K562 (cell line): ENCODE measurements around the gene TESK1. TPM values are rescaled to one million over a fixed set of nuclear protein-coding genes. Genes with fewer than 3 reads are reported as not detected.

Source experiments
- ATF7 ChIP-seq: fragments of 450-650 bp; IDR thresholded peaks from 2 replicates; pipeline ENCODE4 v1.7.1; 2014; ENCODE audit warnings: mild to moderate bottlenecking, moderate library complexity
- CBX5 ChIP-seq: IDR thresholded peaks from 2 replicates; pipeline ENCODE4 v1.6.1; 2014; ENCODE audit warnings: low read depth, borderline replicate concordance
- CREB1 ChIP-seq, 2 experiments: sonication (generic) in 1 of 2; formaldehyde crosslinking in 1 of 2; IDR thresholded peaks; 2 replicates each; pipeline versions ENCODE4 v1.6.1 to v1.8.0; 2012 to 2022; ENCODE audit warnings: inconsistent platforms in 1 of 2, mild to moderate bottlenecking in 1 of 2, missing genetic modification reagents in 1 of 2, moderate library complexity in 1 of 2
- EP300 ChIP-seq: IDR thresholded peaks from 2 replicates; pipeline ENCODE4 v1.6.1; 2012; ENCODE audit warnings: low read length, improper control_type of control experiment
- MAFF ChIP-seq: IDR thresholded peaks from 2 replicates; pipeline ENCODE4 v1.6.1; 2012; ENCODE audit warnings: low read length, improper control_type of control experiment
- MAFG ChIP-seq: fragments of 450-650 bp; conservative IDR thresholded peaks from 2 replicates; pipeline ENCODE4 v1.6.1; 2016; ENCODE audit warnings: missing genetic modification characterization, missing compliant biosample characterization
- PHF8 ChIP-seq: fragments of 200-600 bp; sonication (generic); IDR thresholded peaks from 2 replicates; pipeline ENCODE4 v1.6.1; 2012; ENCODE audit warnings: mixed run types, mild to moderate bottlenecking, inconsistent platforms, low read length, moderate library complexity, borderline replicate concordance
- SMARCA4 ChIP-seq: fragments of 450-650 bp; IDR thresholded peaks from 2 replicates; pipeline ENCODE4 v1.6.1; 2016
- TCFL5 ChIP-seq: fragments of 250-450 bp; sonication (Bioruptor Pico); conservative IDR thresholded peaks from 2 replicates; pipeline ENCODE4 v1.6.1; 2021; ENCODE audit warnings: mild to moderate bottlenecking, moderate library complexity, matching md5 sums
- WHSC1 ChIP-seq: IDR thresholded peaks from one replicate; pipeline ENCODE4 v1.6.1; 2012; ENCODE audit warnings: low read length, control low read depth, inconsistent platforms
- ZNF79 ChIP-seq: fragments of 250-450 bp; sonication (Bioruptor Pico); IDR thresholded peaks from 2 replicates; pipeline ENCODE4 v1.4.0; 2020; ENCODE audit warnings: low read depth, mild to moderate bottlenecking, moderate library complexity
- polyA plus RNA-seq, 8 experiments: library from polyadenylated mRNA; depleted of rRNA in 4 of 8; stranded (reverse) in 5 of 8; unstranded in 3 of 8; fragments of >200 nt; fragmentation: Nextera tagmentation in 2 of 8; fragmentation: Illumina TruSeq in 1 of 8; extraction: Ambion mirVana in 2 of 8; extraction: Trizol in 1 of 8; gene quantifications; 2 replicates each; pipeline versions ENCODE4 v1.2.1 to v1.2.3, GENCODE V29; 2011 to 2014; ENCODE audit warnings: inconsistent platforms in 1 of 8, missing spikeins in 1 of 8
- total RNA-seq, 7 experiments: library from RNA; depleted of rRNA in 6 of 7; stranded (reverse); fragments of >200 nt in 6 of 7; fragmentation: Illumina TruSeq in 2 of 7; extraction: Trizol in 2 of 7; gene quantifications; 2 replicates each; pipeline versions ENCODE4 v1.2.1 to v1.2.3, GENCODE V29; 2011 to 2021; ENCODE audit warnings: low replicate concordance in 1 of 7
- TF ChIP-seq, protein P1 (sequence below), 2 experiments: fragments of 450-650 bp; conservative IDR thresholded peaks; 2 replicates each; pipeline ENCODE4 v1.6.1; 2017; ENCODE audit warnings: mild to moderate bottlenecking in 2 of 2, moderate library complexity in 2 of 2
- TF ChIP-seq, protein P2 (sequence below), 2 experiments: fragments of 450-650 bp; IDR thresholded peaks; 2 replicates each; pipeline ENCODE4 v1.6.1; 2018; ENCODE audit warnings: mild to moderate bottlenecking in 2 of 2, low read depth in 1 of 2; ENCODE audit not compliant: partially characterized antibody in 2 of 2
- TF ChIP-seq, protein P3 (sequence below): IDR thresholded peaks from 2 replicates; pipeline ENCODE4 v1.6.1; 2011; ENCODE audit warnings: borderline replicate concordance, low read depth, mild to moderate bottlenecking, moderate library complexity, low read length; ENCODE audit not compliant: insufficient read depth, poor library complexity, severe bottlenecking
- TF ChIP-seq, protein P4 (sequence below): fragments of 250-450 bp; sonication (Bioruptor Pico); IDR thresholded peaks from 2 replicates; pipeline ENCODE4 v1.9.0; 2021; ENCODE audit warnings: mild to moderate bottlenecking
- TF ChIP-seq, protein P5 (sequence below): IDR thresholded peaks from 3 replicates; pipeline ENCODE4 v1.6.1; 2011; ENCODE audit warnings: borderline replicate concordance, mild to moderate bottlenecking; ENCODE audit not compliant: insufficient read length, insufficient read depth

TESK1 gene
- total and polyA plus RNA-seq, 9 of the 15 experiments (the other 6 are each of a cell fraction or from before 2014, with no cell fraction given): 0.07 to 10.4 (median 4.1) TPM

DNA sequence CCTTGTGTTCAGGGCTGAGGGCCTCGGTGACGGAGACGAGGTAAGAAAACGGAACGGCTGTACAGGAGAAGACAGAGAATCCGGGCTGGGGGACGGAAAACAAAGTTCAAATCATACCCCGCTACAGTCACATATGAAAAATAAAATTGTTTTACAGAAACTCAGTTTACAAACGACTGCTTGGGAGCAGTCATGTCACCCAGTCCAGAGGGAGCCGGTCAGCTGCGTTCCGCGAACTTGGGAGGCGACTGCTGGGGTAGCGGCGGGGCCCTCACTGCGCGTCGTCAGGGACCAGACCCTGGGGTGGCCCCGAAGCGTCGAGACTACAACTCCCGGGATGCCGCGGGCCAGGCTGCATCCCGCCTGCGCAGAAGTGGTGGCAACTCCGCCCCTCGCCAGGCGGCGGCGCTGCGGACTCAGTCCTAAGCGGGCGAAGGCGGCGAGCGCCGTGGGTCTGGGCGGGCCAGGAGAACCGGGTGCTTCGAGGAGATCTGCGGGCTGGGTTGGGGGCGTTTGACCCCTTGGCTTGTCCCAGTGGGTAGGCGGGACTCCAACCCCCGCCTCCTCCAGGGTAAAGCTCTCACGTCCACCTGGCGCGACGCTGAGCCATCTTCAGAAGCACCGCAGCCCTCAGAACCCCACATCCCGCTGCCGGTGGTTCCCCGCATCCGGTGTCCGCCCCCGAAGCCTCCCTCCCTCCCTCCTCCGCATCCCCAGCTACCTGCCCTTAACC is 41.6 kb downstream of the TESK1 start (continued):
- TF ChIP-seq, protein P1, sequence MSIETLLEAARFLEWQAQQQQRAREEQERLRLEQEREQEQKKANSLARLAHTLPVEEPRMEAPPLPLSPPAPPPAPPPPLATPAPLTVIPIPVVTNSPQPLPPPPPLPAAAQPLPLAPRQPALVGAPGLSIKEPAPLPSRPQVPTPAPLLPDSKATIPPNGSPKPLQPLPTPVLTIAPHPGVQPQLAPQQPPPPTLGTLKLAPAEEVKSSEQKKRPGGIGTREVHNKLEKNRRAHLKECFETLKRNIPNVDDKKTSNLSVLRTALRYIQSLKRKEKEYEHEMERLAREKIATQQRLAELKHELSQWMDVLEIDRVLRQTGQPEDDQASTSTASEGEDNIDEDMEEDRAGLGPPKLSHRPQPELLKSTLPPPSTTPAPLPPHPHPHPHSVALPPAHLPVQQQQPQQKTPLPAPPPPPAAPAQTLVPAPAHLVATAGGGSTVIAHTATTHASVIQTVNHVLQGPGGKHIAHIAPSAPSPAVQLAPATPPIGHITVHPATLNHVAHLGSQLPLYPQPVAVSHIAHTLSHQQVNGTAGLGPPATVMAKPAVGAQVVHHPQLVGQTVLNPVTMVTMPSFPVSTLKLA (conservative IDR thresholded peaks at IDR 0.05): peak; percentile 24 to 55; a peak in 1 of 4 replicates
- TF ChIP-seq, protein P2, sequence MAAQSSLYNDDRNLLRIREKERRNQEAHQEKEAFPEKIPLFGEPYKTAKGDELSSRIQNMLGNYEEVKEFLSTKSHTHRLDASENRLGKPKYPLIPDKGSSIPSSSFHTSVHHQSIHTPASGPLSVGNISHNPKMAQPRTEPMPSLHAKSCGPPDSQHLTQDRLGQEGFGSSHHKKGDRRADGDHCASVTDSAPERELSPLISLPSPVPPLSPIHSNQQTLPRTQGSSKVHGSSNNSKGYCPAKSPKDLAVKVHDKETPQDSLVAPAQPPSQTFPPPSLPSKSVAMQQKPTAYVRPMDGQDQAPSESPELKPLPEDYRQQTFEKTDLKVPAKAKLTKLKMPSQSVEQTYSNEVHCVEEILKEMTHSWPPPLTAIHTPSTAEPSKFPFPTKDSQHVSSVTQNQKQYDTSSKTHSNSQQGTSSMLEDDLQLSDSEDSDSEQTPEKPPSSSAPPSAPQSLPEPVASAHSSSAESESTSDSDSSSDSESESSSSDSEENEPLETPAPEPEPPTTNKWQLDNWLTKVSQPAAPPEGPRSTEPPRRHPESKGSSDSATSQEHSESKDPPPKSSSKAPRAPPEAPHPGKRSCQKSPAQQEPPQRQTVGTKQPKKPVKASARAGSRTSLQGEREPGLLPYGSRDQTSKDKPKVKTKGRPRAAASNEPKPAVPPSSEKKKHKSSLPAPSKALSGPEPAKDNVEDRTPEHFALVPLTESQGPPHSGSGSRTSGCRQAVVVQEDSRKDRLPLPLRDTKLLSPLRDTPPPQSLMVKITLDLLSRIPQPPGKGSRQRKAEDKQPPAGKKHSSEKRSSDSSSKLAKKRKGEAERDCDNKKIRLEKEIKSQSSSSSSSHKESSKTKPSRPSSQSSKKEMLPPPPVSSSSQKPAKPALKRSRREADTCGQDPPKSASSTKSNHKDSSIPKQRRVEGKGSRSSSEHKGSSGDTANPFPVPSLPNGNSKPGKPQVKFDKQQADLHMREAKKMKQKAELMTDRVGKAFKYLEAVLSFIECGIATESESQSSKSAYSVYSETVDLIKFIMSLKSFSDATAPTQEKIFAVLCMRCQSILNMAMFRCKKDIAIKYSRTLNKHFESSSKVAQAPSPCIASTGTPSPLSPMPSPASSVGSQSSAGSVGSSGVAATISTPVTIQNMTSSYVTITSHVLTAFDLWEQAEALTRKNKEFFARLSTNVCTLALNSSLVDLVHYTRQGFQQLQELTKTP (IDR thresholded peaks at IDR 0.05; ENCODE audit: low read depth in 1 of 2, partially characterized antibody in 2 of 2): peak in 1 of 2 experiments; percentile 41
- TF ChIP-seq CREB1 (IDR thresholded peaks at IDR 0.05) (no peak; the same call in 1 of the 2 replicates), CREB1 (CRISPR knock-in tag; IDR thresholded peaks at IDR 0.05) (peak; percentile 49; the same call in 1 of the 2 replicates), CBX5 (no peak), TCFL5 (CRISPR knock-in tag) (no peak), MAFF (no peak), ATF7 (peak; percentile 37; the same call in 1 of the 2 replicates), WHSC1 (no peak), EP300 (no peak), SMARCA4 (no peak), ZNF79 (CRISPR knock-in tag) (no peak), PHF8 (peak; percentile 62; the same call in 1 of the 2 replicates), MAFG (tag) (no peak)
- TF ChIP-seq, protein P3, sequence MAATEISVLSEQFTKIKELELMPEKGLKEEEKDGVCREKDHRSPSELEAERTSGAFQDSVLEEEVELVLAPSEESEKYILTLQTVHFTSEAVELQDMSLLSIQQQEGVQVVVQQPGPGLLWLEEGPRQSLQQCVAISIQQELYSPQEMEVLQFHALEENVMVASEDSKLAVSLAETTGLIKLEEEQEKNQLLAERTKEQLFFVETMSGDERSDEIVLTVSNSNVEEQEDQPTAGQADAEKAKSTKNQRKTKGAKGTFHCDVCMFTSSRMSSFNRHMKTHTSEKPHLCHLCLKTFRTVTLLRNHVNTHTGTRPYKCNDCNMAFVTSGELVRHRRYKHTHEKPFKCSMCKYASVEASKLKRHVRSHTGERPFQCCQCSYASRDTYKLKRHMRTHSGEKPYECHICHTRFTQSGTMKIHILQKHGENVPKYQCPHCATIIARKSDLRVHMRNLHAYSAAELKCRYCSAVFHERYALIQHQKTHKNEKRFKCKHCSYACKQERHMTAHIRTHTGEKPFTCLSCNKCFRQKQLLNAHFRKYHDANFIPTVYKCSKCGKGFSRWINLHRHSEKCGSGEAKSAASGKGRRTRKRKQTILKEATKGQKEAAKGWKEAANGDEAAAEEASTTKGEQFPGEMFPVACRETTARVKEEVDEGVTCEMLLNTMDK: peak; percentile 14
- TF ChIP-seq, protein P4, sequence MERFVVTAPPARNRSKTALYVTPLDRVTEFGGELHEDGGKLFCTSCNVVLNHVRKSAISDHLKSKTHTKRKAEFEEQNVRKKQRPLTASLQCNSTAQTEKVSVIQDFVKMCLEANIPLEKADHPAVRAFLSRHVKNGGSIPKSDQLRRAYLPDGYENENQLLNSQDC: no peak
- TF ChIP-seq, protein P5, sequence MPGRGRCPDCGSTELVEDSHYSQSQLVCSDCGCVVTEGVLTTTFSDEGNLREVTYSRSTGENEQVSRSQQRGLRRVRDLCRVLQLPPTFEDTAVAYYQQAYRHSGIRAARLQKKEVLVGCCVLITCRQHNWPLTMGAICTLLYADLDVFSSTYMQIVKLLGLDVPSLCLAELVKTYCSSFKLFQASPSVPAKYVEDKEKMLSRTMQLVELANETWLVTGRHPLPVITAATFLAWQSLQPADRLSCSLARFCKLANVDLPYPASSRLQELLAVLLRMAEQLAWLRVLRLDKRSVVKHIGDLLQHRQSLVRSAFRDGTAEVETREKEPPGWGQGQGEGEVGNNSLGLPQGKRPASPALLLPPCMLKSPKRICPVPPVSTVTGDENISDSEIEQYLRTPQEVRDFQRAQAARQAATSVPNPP: no peak
